ENCODE results near the gene MNAT1. TPM values are rescaled to one million over a fixed set of nuclear protein-coding genes. Genes with fewer than 3 reads are reported as not detected.

MNAT1 gene
- total RNA-seq, 1 experiment from 2014 or later = 79.7 TPM

- peaks cover 47% of the 10 kb centered on the region for H3K36me3 ChIP-seq (ENCODE audit: low read depth)
- TF ChIP-seq EZH2 (IDR thresholded peaks at IDR 0.05; ENCODE audit: low read depth) (no peak), CTCF (conservative IDR thresholded peaks at IDR 0.05) (no peak)
- POLR2A ChIA-PET (ENCODE audit: unreplicated experiment) = no interaction called here
- no peaks in the 10 kb centered on the region for H3K9me2 ChIP-seq (ENCODE audit: insufficient read depth)
- DNase-seq = no peak
- BruUV-seq (replicated peaks) = no TSS peak
- H3K4me1 ChIP-seq (replicated peaks; ENCODE audit: insufficient read depth) = peaks cover 23% of the 10 kb centered on the region
- intact Hi-C loops (cut with micrococcal nuclease; ENCODE audit: unreplicated experiment) = no loop called here
- CTCF ChIA-PET = no interaction called here
- no peak overlapping the region for H3K4me2 ChIP-seq
- no peak overlapping the region for H3K4me3 ChIP-seq
- no peaks in the 10 kb centered on the region for H4K20me1 ChIP-seq (ENCODE audit: insufficient read depth)
- peaks cover 38% of the 10 kb centered on the region for H3K79me2 ChIP-seq (ENCODE audit: low read depth)
- no peaks in the 10 kb centered on the region for H3K27me3 ChIP-seq (ENCODE audit: insufficient read depth, low read depth)
- H3F3A ChIP-seq (ENCODE audit: insufficient read depth, low read depth) = peaks cover 13% of the 10 kb centered on the region
- H3K27ac ChIP-seq = no peak overlapping the region
- H3K9me3 ChIP-seq (ENCODE audit: insufficient read depth, low read depth) = no peaks in the 10 kb centered on the region
- H2AFZ ChIP-seq = no peak overlapping the region
Observed at GRCh38 chr14:60975551-60975950, 241.0 kb downstream of the MNAT1 start.

GRCh38 chr14:60977847-60978246 lies 243.3 kb downstream of the MNAT1 start:
- H3K4me2 ChIP-seq = peak overlapping the region; percentile 90; the same call in 1 of the 2 replicates

GRCh38 chr14:60980811-60981632 lies 246.5 kb downstream of the MNAT1 start, which contains the start of the genes SLC38A6 and TRMT5:
SLC38A6 (plus strand) TSS chr14:60981245; CDS start chr14:60981278, 33 bp downstream.
TRMT5 (minus strand) TSS chr14:60981079; CDS start chr14:60980973, 106 bp downstream.
- CTCF ChIA-PET = interaction anchor here (0.5 to 0.8 kb wide), 3 partner anchors 257 to 326 kb away, joined by 3 to 9 read pairs (median 5); partner anchors contain the start of gene SIX4
- Histone ChIP-seq H3K4me1 (replicated peaks; ENCODE audit: insufficient read depth) (peaks cover 36% of the 10 kb centered on the region), H3F3A (ENCODE audit: insufficient read depth, low read depth) (peaks cover 9% of the 10 kb centered on the region; the same call in 1 of the 2 replicates), H3K9me2 (ENCODE audit: insufficient read depth) (no peaks in the 10 kb centered on the region), H3K27ac (peak within 1 kb of the TSS; percentile 78), H4K20me1 (ENCODE audit: insufficient read depth) (no peaks in the 10 kb centered on the region), H3K9me3 (ENCODE audit: insufficient read depth, low read depth) (no peaks in the 10 kb centered on the region), H3K79me2 (ENCODE audit: low read depth) (peaks cover 70% of the 10 kb centered on the region), H3K27me3 (ENCODE audit: insufficient read depth, low read depth) (no peaks in the 10 kb centered on the region), H2AFZ (peak within 1 kb of the TSS; percentile 98), H3K4me2 (peak within 1 kb of the TSS; percentile 90), H3K4me3 (peak within 1 kb of the TSS; percentile 99), H3K36me3 (ENCODE audit: low read depth) (peaks cover 31% of the 10 kb centered on the region)
- intact Hi-C loops (cut with micrococcal nuclease; ENCODE audit: unreplicated experiment) = loop anchor here (1.0 to 5.0 kb wide), 7 partner anchors 46 to 356 kb away; partner anchors contain the start of gene SIX1
- TF ChIP-seq EZH2 (IDR thresholded peaks at IDR 0.05; ENCODE audit: low read depth) (no peak), CTCF (conservative IDR thresholded peaks at IDR 0.05) (no peak)
- DNase-seq = peak; percentile 92 to 95
- POLR2A ChIA-PET (ENCODE audit: unreplicated experiment) = interaction anchor here (0.7 to 1.1 kb wide), 3 partner anchors 12 to 253 kb away, joined by 3 to 5 read pairs (median 5); no protein-coding TSS in a partner anchor
- BruUV-seq (replicated peaks) = TSS peak; percentile 58

More at GRCh38 chr14:60977847-60978246, 243.3 kb downstream of the MNAT1 start:
- H3K27me3 ChIP-seq (ENCODE audit: insufficient read depth, low read depth) = no peaks in the 10 kb centered on the region
- ChIA-PET CTCF (no interaction called here), POLR2A (ENCODE audit: unreplicated experiment) (interaction anchor here (0.7 kb wide), 1 partner anchor 214 kb away, joined by 3 read pairs; no protein-coding TSS in a partner anchor)
- H3K27ac ChIP-seq = no peak overlapping the region
- H3K9me3 ChIP-seq (ENCODE audit: insufficient read depth, low read depth) = no peaks in the 10 kb centered on the region
- H3K79me2 ChIP-seq (ENCODE audit: low read depth) = peaks cover 57% of the 10 kb centered on the region
- no peak for TF ChIP-seq CTCF (conservative IDR thresholded peaks at IDR 0.05)
- TF ChIP-seq EZH2 (IDR thresholded peaks at IDR 0.05; ENCODE audit: low read depth) = no peak
- no peak overlapping the region for H3K4me3 ChIP-seq
- DNase-seq = peak in 1 of 2 experiments; percentile 21
- H2AFZ ChIP-seq = no peak overlapping the region
- peaks cover 43% of the 10 kb centered on the region for H3K36me3 ChIP-seq (ENCODE audit: low read depth)
- no peaks in the 10 kb centered on the region for H4K20me1 ChIP-seq (ENCODE audit: insufficient read depth)
- peaks cover 31% of the 10 kb centered on the region for H3K4me1 ChIP-seq (replicated peaks; ENCODE audit: insufficient read depth)
- BruUV-seq (replicated peaks) = no TSS peak
- H3K9me2 ChIP-seq (ENCODE audit: insufficient read depth) = no peaks in the 10 kb centered on the region
- peaks cover 22% of the 10 kb centered on the region for H3F3A ChIP-seq (ENCODE audit: insufficient read depth, low read depth)
- intact Hi-C loops (cut with micrococcal nuclease; ENCODE audit: unreplicated experiment) = no loop called here

Measured in PC-9 (cell line).